Thyroid gland (tissue), 4 donors: ENCODE results near the gene FBXO31.

ENCODE experiments used
- POLR2A ChIP-seq, 2 donors: fragments of 450-650 bp; IDR thresholded peaks; one replicate each; pipeline ENCODE4 v1.6.1; 2017; ENCODE audit warnings: antibody characterized with exemption in 2 of 2, mild to moderate bottlenecking in 2 of 2, moderate library complexity in 1 of 2
- TF ChIP-seq, protein P1 (sequence below), 6 experiments: fragments of 200-600 bp in 3 of 6; fragments of 450-650 bp in 3 of 6; sonication (generic) in 3 of 6; IDR thresholded peaks; one replicate each; pipeline ENCODE4 v1.5.1; 2016 to 2019; ENCODE audit warnings: antibody characterized with exemption in 6 of 6, mild to moderate bottlenecking in 2 of 6, inconsistent platforms in 1 of 6, moderate library complexity in 1 of 6

DNA sequence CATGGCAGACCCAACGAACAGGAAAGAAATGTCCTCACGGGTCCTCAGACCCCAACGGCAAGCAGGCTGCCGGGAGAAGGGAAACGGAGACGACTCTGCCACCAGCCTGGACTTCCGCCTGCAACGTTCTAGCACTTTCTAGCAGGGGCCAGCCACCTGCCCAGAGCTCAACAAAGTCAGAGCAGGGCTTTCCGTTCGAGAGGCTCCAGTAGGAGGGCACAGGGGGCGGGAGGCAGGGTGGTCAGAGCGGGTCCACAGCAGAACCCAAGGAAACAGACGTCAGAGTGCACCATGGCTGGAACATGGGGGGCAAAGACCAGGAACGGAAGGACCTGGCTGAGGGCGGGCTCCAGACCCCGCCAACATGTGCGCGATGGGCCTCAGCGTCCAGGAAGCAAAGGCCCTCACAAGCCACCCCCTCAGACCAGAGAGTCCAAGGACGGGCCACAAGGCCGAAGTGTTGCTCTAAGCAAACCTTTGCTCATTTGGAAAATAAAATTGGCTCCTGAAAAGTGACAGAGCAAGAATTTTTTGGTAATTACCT lies 37.0 kb downstream of the FBXO31 start:
- TF ChIP-seq POLR2A (IDR thresholded peaks at IDR 0.05) = no peak
- TF ChIP-seq, protein P1, sequence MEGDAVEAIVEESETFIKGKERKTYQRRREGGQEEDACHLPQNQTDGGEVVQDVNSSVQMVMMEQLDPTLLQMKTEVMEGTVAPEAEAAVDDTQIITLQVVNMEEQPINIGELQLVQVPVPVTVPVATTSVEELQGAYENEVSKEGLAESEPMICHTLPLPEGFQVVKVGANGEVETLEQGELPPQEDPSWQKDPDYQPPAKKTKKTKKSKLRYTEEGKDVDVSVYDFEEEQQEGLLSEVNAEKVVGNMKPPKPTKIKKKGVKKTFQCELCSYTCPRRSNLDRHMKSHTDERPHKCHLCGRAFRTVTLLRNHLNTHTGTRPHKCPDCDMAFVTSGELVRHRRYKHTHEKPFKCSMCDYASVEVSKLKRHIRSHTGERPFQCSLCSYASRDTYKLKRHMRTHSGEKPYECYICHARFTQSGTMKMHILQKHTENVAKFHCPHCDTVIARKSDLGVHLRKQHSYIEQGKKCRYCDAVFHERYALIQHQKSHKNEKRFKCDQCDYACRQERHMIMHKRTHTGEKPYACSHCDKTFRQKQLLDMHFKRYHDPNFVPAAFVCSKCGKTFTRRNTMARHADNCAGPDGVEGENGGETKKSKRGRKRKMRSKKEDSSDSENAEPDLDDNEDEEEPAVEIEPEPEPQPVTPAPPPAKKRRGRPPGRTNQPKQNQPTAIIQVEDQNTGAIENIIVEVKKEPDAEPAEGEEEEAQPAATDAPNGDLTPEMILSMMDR (IDR thresholded peaks at IDR 0.05) = no peak
